HG02938 (cell line): Measurements from ENCODE around the gene ACY1.

Source experiments
- ATAC-seq: cut with Tn5 transposase; IDR thresholded peaks from one replicate; pipeline ENCODE4 v1.9.1; 2021; ENCODE audit warnings: mild to moderate bottlenecking, moderate library complexity; ENCODE audit not compliant: unreplicated experiment

Gene ACY1

GRCh38 chr3:51982838-51983577 is at the start of gene ACY1:
ACY1 (plus strand) TSS chr3:51983535; CDS start chr3:51984065, 530 bp downstream.
- peak; percentile 58 for ATAC-seq

- ATAC-seq = no peak
Observed at GRCh38 chr3:51934139-51934850, 49.0 kb upstream of the ACY1 start.

- no peak for ATAC-seq
Observed at GRCh38 chr3:51934991-51935885, 48.1 kb upstream of the ACY1 start.

GRCh38 chr3:51935886-51936755 is 47.2 kb upstream of the ACY1 start:
- ATAC-seq = no peak

GRCh38 chr3:51937014-51937413 is 46.3 kb upstream of the ACY1 start:
- no peak for ATAC-seq

- no peak for ATAC-seq
Observed at GRCh38 chr3:51937611-51938450, 45.5 kb upstream of the ACY1 start.

GRCh38 chr3:51938780-51939425 is 44.4 kb upstream of the ACY1 start:
- no peak for ATAC-seq

GRCh38 chr3:51940648-51941462 is 42.5 kb upstream of the ACY1 start:
- no peak for ATAC-seq

- ATAC-seq = no peak
Observed at GRCh38 chr3:51941463-51941797, 41.9 kb upstream of the ACY1 start.

GRCh38 chr3:51941798-51942602 is 41.3 kb upstream of the ACY1 start, which contains the start of the genes PARP3 and RRP9:
PARP3 (plus strand) TSS chr3:51942363; CDS start chr3:51943356, 993 bp downstream.
RRP9 (minus strand) TSS chr3:51941904; CDS start chr3:51941867, 37 bp downstream.
- ATAC-seq = peak; percentile 86

- no peak for ATAC-seq
Observed at GRCh38 chr3:51942603-51943450, 40.5 kb upstream of the ACY1 start.

- ATAC-seq = no peak
Observed at GRCh38 chr3:51943451-51944391, 39.6 kb upstream of the ACY1 start.

- ATAC-seq = no peak
Observed at GRCh38 chr3:51944451-51945021, 38.8 kb upstream of the ACY1 start.

GRCh38 chr3:51945031-51945840 is 38.1 kb upstream of the ACY1 start:
- ATAC-seq = no peak
